ENCODE data around the gene CLMP. TPM values are rescaled to one million over a fixed set of nuclear protein-coding genes. Genes with fewer than 3 reads are reported as not detected.

The CLMP gene
- total and polyA plus RNA-seq, 9 of the 15 experiments (the other 6 are each of a cell fraction or from before 2014, with no cell fraction given) = 0.02 to 0.15 (median 0.03) TPM; not detected in 6

DNA sequence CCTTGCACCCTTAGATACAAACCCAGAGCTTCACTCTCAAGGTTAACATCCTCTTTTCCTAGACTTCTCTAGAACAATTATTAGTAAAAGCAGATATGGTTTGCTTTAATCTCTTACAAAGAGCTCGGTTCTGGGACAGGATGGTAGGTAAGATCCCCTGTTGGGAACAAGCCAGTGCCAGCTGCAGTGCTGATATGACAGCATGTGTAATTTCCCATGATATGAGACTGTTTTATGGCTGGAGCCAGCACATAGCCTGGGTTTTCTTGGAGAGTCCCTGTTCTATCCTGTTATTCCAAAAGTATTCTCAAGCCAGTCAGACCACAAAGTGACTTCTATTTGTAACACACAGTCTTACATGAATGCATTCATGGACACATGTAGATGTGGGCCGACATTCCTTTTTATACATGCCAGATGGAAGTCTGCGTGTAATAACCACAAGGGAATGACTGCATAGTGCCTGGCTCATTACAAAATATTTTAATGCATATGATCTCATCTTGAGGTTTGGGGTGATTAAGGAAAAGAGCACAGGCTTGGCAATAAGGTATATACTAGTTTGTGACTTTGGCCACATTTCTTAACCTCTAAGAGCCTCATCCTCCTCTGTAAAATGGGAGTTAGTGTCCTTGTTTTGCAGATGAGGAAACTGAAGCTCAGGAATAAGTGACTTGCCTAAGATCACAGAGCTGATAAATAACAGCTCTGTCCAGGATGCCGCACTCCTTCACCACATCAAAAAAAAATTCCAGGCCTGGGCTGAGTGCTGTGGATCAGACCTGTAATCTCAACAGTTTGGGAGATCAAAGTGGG is 21.8 kb downstream of the CLMP start:
- no peak overlapping the region for H3K4me3 ChIP-seq
- BruUV-seq (replicated peaks) = no TSS peak
- H3K9ac ChIP-seq (ENCODE audit: insufficient read depth in 1 of 2, low read depth in 2 of 2, low read length in 2 of 2) = no peak overlapping the region
- H3K4me1 ChIP-seq (replicated peaks in 1 of 2; ENCODE audit: control insufficient read depth in 2 of 2, insufficient read depth in 2 of 2, low read length in 2 of 2) = no peaks in the 10 kb centered on the region
- H3K79me2 ChIP-seq (ENCODE audit: control insufficient read depth, insufficient read depth, low read length) = no peaks in the 10 kb centered on the region
- intact Hi-C loops (cut with micrococcal nuclease) (no loop called here), in situ Hi-C loops (cut with MboI) (no loop called here)
- ATAC-seq (no peak), FAIRE-seq (no peak), DNase-seq (ENCODE audit: extremely low read depth in 1 of 4, low spot score in 3 of 4) (no peak)
- no peak overlapping the region for H3K4me2 ChIP-seq (ENCODE audit: insufficient read depth, low read length)
- ChIA-PET POLR2A (interaction anchor here (0.6 kb wide), 1 partner anchor 21 kb away, joined by 3 read pairs; no protein-coding TSS in a partner anchor), CTCF (ENCODE audit: low intra/inter-chr PET ratio) (no interaction called here)
- 0% methylated on average over 4 of the region's 4 CpGs for WGBS (ENCODE audit: insufficient coverage, low coverage, missing lambda C conversion rate)
- H3K36me3 ChIP-seq (ENCODE audit: control insufficient read depth, insufficient read depth, low read length) = no peaks in the 10 kb centered on the region
- H3K27me3 ChIP-seq (ENCODE audit: control insufficient read depth in 2 of 2, insufficient read depth in 2 of 2, low read length in 2 of 2) = peaks cover 4 to 10% of the 10 kb centered on the region in 2 experiments; a peak in 2 of 5 replicates
- no peaks in the 10 kb centered on the region for H4K20me1 ChIP-seq (replicated peaks; ENCODE audit: control insufficient read depth, insufficient read depth, low read length)
- H3K27ac ChIP-seq (ENCODE audit: extremely low read depth, low read depth, low read length) = no peak overlapping the region
- H3K9me3 ChIP-seq (replicated peaks; ENCODE audit: control insufficient read depth, insufficient read depth, low read depth, low read length) = no peaks in the 10 kb centered on the region
- H3K9me1 ChIP-seq (ENCODE audit: control insufficient read depth, insufficient read depth, low read length) = no peaks in the 10 kb centered on the region
- H2AFZ ChIP-seq (ENCODE audit: low read depth, low read length) = no peak overlapping the region
- no peak for TF ChIP-seq ZNF24 (IDR thresholded peaks at IDR 0.05)
- no peak for TF ChIP-seq TGIF2 (CRISPR knock-in tag; IDR thresholded peaks at IDR 0.05)
- TF ChIP-seq, protein P1, sequence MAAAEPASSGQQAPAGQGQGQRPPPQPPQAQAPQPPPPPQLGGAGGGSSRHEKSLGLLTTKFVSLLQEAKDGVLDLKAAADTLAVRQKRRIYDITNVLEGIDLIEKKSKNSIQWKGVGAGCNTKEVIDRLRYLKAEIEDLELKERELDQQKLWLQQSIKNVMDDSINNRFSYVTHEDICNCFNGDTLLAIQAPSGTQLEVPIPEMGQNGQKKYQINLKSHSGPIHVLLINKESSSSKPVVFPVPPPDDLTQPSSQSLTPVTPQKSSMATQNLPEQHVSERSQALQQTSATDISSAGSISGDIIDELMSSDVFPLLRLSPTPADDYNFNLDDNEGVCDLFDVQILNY (CRISPR knock-in tag; IDR thresholded peaks at IDR 0.05) = no peak
- no peak for TF ChIP-seq MEF2A (IDR thresholded peaks at IDR 0.05; ENCODE audit: control insufficient read depth, low read depth, low read length)
- TF ChIP-seq, protein P2, sequence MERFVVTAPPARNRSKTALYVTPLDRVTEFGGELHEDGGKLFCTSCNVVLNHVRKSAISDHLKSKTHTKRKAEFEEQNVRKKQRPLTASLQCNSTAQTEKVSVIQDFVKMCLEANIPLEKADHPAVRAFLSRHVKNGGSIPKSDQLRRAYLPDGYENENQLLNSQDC (CRISPR knock-in tag; IDR thresholded peaks at IDR 0.05) = no peak
- TF ChIP-seq GABPB1 (CRISPR knock-in tag; IDR thresholded peaks at IDR 0.05) = no peak
- no peak for TF ChIP-seq ZNF79 (CRISPR knock-in tag; IDR thresholded peaks at IDR 0.05; ENCODE audit: low read depth)
- TF ChIP-seq HNRNPK (IDR thresholded peaks at IDR 0.05; ENCODE audit: low read depth, low read length, poor library complexity, severe bottlenecking) = no peak
- TF ChIP-seq HCFC1 (IDR thresholded peaks at IDR 0.05; ENCODE audit: low read depth, low read length) = no peak
- no peak for TF ChIP-seq NR1H2 (CRISPR knock-in tag; IDR thresholded peaks at IDR 0.05)
- TF ChIP-seq, protein P3, sequence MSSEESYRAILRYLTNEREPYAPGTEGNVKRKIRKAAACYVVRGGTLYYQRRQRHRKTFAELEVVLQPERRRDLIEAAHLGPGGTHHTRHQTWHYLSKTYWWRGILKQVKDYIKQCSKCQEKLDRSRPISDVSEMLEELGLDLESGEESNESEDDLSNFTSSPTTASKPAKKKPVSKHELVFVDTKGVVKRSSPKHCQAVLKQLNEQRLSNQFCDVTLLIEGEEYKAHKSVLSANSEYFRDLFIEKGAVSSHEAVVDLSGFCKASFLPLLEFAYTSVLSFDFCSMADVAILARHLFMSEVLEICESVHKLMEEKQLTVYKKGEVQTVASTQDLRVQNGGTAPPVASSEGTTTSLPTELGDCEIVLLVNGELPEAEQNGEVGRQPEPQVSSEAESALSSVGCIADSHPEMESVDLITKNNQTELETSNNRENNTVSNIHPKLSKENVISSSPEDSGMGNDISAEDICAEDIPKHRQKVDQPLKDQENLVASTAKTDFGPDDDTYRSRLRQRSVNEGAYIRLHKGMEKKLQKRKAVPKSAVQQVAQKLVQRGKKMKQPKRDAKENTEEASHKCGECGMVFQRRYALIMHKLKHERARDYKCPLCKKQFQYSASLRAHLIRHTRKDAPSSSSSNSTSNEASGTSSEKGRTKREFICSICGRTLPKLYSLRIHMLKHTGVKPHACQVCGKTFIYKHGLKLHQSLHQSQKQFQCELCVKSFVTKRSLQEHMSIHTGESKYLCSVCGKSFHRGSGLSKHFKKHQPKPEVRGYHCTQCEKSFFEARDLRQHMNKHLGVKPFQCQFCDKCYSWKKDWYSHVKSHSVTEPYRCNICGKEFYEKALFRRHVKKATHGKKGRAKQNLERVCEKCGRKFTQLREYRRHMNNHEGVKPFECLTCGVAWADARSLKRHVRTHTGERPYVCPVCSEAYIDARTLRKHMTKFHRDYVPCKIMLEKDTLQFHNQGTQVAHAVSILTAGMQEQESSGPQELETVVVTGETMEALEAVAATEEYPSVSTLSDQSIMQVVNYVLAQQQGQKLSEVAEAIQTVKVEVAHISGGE (CRISPR knock-in tag; IDR thresholded peaks at IDR 0.05) = no peak
- TF ChIP-seq, protein P4, sequence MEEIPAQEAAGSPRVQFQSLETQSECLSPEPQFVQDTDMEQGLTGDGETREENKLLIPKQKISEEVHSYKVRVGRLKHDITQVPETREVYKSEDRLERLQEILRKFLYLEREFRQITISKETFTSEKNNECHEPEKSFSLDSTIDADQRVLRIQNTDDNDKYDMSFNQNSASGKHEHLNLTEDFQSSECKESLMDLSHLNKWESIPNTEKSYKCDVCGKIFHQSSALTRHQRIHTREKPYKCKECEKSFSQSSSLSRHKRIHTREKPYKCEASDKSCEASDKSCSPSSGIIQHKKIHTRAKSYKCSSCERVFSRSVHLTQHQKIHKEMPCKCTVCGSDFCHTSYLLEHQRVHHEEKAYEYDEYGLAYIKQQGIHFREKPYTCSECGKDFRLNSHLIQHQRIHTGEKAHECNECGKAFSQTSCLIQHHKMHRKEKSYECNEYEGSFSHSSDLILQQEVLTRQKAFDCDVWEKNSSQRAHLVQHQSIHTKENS (CRISPR knock-in tag; IDR thresholded peaks at IDR 0.05) = no peak
- TF ChIP-seq ZNF324 (CRISPR knock-in tag; IDR thresholded peaks at IDR 0.05) = no peak
- TF ChIP-seq CBFB (CRISPR knock-in tag; IDR thresholded peaks at IDR 0.05) = no peak
- TF ChIP-seq, protein P5, sequence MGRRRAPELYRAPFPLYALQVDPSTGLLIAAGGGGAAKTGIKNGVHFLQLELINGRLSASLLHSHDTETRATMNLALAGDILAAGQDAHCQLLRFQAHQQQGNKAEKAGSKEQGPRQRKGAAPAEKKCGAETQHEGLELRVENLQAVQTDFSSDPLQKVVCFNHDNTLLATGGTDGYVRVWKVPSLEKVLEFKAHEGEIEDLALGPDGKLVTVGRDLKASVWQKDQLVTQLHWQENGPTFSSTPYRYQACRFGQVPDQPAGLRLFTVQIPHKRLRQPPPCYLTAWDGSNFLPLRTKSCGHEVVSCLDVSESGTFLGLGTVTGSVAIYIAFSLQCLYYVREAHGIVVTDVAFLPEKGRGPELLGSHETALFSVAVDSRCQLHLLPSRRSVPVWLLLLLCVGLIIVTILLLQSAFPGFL (CRISPR knock-in tag; IDR thresholded peaks at IDR 0.05) = no peak

Data from K562 (cell line).